Measurements from ENCODE around the gene SNX21.

- TF ChIP-seq, protein P1, sequence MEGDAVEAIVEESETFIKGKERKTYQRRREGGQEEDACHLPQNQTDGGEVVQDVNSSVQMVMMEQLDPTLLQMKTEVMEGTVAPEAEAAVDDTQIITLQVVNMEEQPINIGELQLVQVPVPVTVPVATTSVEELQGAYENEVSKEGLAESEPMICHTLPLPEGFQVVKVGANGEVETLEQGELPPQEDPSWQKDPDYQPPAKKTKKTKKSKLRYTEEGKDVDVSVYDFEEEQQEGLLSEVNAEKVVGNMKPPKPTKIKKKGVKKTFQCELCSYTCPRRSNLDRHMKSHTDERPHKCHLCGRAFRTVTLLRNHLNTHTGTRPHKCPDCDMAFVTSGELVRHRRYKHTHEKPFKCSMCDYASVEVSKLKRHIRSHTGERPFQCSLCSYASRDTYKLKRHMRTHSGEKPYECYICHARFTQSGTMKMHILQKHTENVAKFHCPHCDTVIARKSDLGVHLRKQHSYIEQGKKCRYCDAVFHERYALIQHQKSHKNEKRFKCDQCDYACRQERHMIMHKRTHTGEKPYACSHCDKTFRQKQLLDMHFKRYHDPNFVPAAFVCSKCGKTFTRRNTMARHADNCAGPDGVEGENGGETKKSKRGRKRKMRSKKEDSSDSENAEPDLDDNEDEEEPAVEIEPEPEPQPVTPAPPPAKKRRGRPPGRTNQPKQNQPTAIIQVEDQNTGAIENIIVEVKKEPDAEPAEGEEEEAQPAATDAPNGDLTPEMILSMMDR (IDR thresholded peaks at IDR 0.05 in 2 of 3, conservative IDR thresholded peaks at IDR 0.05 in 1 of 3; ENCODE audit: borderline replicate concordance in 1 of 3, insufficient read depth in 1 of 3, low read depth in 2 of 3, low read length in 2 of 3): no peak
- TF ChIP-seq POLR2A (IDR thresholded peaks at IDR 0.05; ENCODE audit: borderline replicate concordance, extremely low read depth, insufficient read depth, insufficient read length) (no peak), JUND (IDR thresholded peaks at IDR 0.05) (no peak), SRF (IDR thresholded peaks at IDR 0.05; ENCODE audit: low read depth) (no peak), ZNF274 (IDR thresholded peaks at IDR 0.05; ENCODE audit: low read depth, low read length) (no peak), MAX (IDR thresholded peaks at IDR 0.05) (no peak), POLR2AphosphoS5 (IDR thresholded peaks at IDR 0.05; ENCODE audit: low read depth, low read length) (no peak), CBX3 (IDR thresholded peaks at IDR 0.05; ENCODE audit: low read depth) (no peak), YY1 (IDR thresholded peaks at IDR 0.05; ENCODE audit: extremely low read depth, insufficient replicate concordance, low read depth, low read length) (no peak), EZH2 (IDR thresholded peaks at IDR 0.05) (no peak), RAD21 (IDR thresholded peaks at IDR 0.05; ENCODE audit: low read depth) (no peak)
- TF ChIP-seq, protein P2, sequence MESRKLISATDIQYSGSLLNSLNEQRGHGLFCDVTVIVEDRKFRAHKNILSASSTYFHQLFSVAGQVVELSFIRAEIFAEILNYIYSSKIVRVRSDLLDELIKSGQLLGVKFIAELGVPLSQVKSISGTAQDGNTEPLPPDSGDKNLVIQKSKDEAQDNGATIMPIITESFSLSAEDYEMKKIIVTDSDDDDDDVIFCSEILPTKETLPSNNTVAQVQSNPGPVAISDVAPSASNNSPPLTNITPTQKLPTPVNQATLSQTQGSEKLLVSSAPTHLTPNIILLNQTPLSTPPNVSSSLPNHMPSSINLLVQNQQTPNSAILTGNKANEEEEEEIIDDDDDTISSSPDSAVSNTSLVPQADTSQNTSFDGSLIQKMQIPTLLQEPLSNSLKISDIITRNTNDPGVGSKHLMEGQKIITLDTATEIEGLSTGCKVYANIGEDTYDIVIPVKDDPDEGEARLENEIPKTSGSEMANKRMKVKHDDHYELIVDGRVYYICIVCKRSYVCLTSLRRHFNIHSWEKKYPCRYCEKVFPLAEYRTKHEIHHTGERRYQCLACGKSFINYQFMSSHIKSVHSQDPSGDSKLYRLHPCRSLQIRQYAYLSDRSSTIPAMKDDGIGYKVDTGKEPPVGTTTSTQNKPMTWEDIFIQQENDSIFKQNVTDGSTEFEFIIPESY (IDR thresholded peaks at IDR 0.05; ENCODE audit: extremely low read depth, insufficient replicate concordance, low read length): no peak
Observed at GRCh38 chr20:45827030-45827652, 6.5 kb upstream of the SNX21 start, which contains the start of gene TNNC2.
